ENCODE results near the gene ZNF558.

Gene ZNF558

DNA sequence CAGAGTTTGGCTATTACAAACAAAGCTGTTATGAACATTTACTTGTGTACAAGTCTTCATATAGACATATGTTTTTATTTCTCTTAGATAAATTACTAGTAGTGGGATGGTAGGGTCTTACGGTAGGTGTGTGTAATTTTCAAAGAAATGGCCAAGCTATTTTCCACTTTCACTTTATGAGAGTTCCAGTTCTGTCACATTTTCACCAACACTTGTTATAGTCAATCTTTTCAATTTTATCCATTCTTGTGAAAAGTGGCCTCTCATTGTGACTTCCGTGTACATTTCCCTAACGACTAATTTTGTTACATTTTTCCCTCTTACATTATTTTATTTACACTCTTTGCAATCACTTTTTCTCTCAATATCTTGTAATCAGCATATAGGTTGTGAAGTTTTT is 18.4 kb upstream of the ZNF558 start:
- TF ChIP-seq, protein P1, sequence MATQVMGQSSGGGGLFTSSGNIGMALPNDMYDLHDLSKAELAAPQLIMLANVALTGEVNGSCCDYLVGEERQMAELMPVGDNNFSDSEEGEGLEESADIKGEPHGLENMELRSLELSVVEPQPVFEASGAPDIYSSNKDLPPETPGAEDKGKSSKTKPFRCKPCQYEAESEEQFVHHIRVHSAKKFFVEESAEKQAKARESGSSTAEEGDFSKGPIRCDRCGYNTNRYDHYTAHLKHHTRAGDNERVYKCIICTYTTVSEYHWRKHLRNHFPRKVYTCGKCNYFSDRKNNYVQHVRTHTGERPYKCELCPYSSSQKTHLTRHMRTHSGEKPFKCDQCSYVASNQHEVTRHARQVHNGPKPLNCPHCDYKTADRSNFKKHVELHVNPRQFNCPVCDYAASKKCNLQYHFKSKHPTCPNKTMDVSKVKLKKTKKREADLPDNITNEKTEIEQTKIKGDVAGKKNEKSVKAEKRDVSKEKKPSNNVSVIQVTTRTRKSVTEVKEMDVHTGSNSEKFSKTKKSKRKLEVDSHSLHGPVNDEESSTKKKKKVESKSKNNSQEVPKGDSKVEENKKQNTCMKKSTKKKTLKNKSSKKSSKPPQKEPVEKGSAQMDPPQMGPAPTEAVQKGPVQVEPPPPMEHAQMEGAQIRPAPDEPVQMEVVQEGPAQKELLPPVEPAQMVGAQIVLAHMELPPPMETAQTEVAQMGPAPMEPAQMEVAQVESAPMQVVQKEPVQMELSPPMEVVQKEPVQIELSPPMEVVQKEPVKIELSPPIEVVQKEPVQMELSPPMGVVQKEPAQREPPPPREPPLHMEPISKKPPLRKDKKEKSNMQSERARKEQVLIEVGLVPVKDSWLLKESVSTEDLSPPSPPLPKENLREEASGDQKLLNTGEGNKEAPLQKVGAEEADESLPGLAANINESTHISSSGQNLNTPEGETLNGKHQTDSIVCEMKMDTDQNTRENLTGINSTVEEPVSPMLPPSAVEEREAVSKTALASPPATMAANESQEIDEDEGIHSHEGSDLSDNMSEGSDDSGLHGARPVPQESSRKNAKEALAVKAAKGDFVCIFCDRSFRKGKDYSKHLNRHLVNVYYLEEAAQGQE (IDR thresholded peaks at IDR 0.05; ENCODE audit: insufficient replicate concordance, low read depth), result no peak
- no peak for TF ChIP-seq POLR2AphosphoS5 (IDR thresholded peaks at IDR 0.05; ENCODE audit: low read depth)
- no peak for TF ChIP-seq GABPA (IDR thresholded peaks at IDR 0.05; ENCODE audit: low read depth)
- no peak for TF ChIP-seq CTCF (IDR thresholded peaks at IDR 0.05; ENCODE audit: insufficient read depth, low read length)
- TF ChIP-seq SPI1 (IDR thresholded peaks at IDR 0.05; ENCODE audit: borderline replicate concordance, low read depth), result no peak
- H3K27ac ChIP-seq (replicated peaks), result no peak overlapping the region
- no peaks in the 10 kb centered on the region for H3K27me3 ChIP-seq (ENCODE audit: insufficient read depth, poor library complexity, severe bottlenecking)
- no peak overlapping the region for H3K4me3 ChIP-seq (replicated peaks; ENCODE audit: insufficient read depth, low read length)
- DNase-seq (ENCODE audit: low read depth in 1 of 2, low spot score in 1 of 2), result no peak

DNA sequence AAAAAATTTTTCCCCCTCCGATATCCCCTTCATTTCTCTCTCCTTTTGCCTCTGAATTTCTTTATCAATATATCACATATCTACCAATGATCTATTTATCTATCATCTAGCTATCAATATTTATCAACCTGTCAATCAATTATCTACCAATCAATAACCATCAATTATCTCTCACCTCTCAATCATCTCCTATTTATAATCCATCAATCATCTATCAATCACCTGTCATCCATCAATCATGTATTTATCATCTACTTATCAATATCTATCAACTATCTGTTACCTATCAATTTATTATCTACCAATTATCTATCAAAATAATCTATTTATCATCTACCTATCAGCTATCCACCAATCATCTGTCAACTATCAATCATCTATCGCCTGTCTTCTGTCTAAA is 17.1 kb upstream of the ZNF558 start:
- TF ChIP-seq, protein P1 (IDR thresholded peaks at IDR 0.05; ENCODE audit: insufficient replicate concordance, low read depth), result no peak
- no peak for TF ChIP-seq CTCF (IDR thresholded peaks at IDR 0.05; ENCODE audit: insufficient read depth, low read length)
- TF ChIP-seq POLR2AphosphoS5 (IDR thresholded peaks at IDR 0.05; ENCODE audit: low read depth), result no peak
- TF ChIP-seq GABPA (IDR thresholded peaks at IDR 0.05; ENCODE audit: low read depth), result no peak
- no peak for TF ChIP-seq SPI1 (IDR thresholded peaks at IDR 0.05; ENCODE audit: borderline replicate concordance, low read depth)
- DNase-seq (ENCODE audit: low read depth in 1 of 2, low spot score in 1 of 2), result no peak
- H3K4me3 ChIP-seq (replicated peaks; ENCODE audit: insufficient read depth, low read length), result no peak overlapping the region
- no peak overlapping the region for H3K27ac ChIP-seq (replicated peaks)
- no peaks in the 10 kb centered on the region for H3K27me3 ChIP-seq (ENCODE audit: insufficient read depth, poor library complexity, severe bottlenecking)

- Histone ChIP-seq H3K27me3 (ENCODE audit: insufficient read depth, poor library complexity, severe bottlenecking) (no peaks in the 10 kb centered on the region), H3K27ac (replicated peaks) (no peak overlapping the region), H3K4me3 (replicated peaks; ENCODE audit: insufficient read depth, low read length) (no peak overlapping the region)
- TF ChIP-seq SPI1 (IDR thresholded peaks at IDR 0.05; ENCODE audit: borderline replicate concordance, low read depth) (no peak), GABPA (IDR thresholded peaks at IDR 0.05; ENCODE audit: low read depth) (no peak), POLR2AphosphoS5 (IDR thresholded peaks at IDR 0.05; ENCODE audit: low read depth) (no peak), CTCF (IDR thresholded peaks at IDR 0.05; ENCODE audit: insufficient read depth, low read length) (no peak)
- TF ChIP-seq, protein P1 (IDR thresholded peaks at IDR 0.05; ENCODE audit: insufficient replicate concordance, low read depth), result no peak
- no peak for DNase-seq (ENCODE audit: low read depth in 1 of 2, low spot score in 1 of 2)
Measured at GRCh38 chr19:8846819-8847218, 14.7 kb upstream of the ZNF558 start.
